Measurements from ENCODE around the gene LDLRAD4.

Gene LDLRAD4

GRCh38 chr18:13570856-13571495 lies 352.4 kb downstream of the LDLRAD4 start:
- DNase-seq (ENCODE audit: low read depth in 1 of 2, low spot score in 1 of 2): no peak
- Histone ChIP-seq H3K4me3 (replicated peaks; ENCODE audit: insufficient read depth, low read length) (no peak overlapping the region), H3K27me3 (ENCODE audit: insufficient read depth, poor library complexity, severe bottlenecking) (no peaks in the 10 kb centered on the region), H3K27ac (replicated peaks) (no peak overlapping the region)
- TF ChIP-seq POLR2AphosphoS5 (IDR thresholded peaks at IDR 0.05; ENCODE audit: low read depth) (no peak), REST (IDR thresholded peaks at IDR 0.05; ENCODE audit: insufficient replicate concordance, low read depth) (no peak), CTCF (IDR thresholded peaks at IDR 0.05; ENCODE audit: insufficient read depth, low read length) (no peak), GABPA (IDR thresholded peaks at IDR 0.05; ENCODE audit: low read depth) (no peak), SPI1 (IDR thresholded peaks at IDR 0.05; ENCODE audit: borderline replicate concordance, low read depth) (no peak)

GRCh38 chr18:13572148-13572547 lies 353.6 kb downstream of the LDLRAD4 start:
- TF ChIP-seq GABPA (IDR thresholded peaks at IDR 0.05; ENCODE audit: low read depth) (no peak), SPI1 (IDR thresholded peaks at IDR 0.05; ENCODE audit: borderline replicate concordance, low read depth) (no peak), CTCF (IDR thresholded peaks at IDR 0.05; ENCODE audit: insufficient read depth, low read length) (no peak), POLR2AphosphoS5 (IDR thresholded peaks at IDR 0.05; ENCODE audit: low read depth) (no peak), REST (IDR thresholded peaks at IDR 0.05; ENCODE audit: insufficient replicate concordance, low read depth) (no peak)
- H3K4me3 ChIP-seq (replicated peaks; ENCODE audit: insufficient read depth, low read length): no peak overlapping the region
- DNase-seq (ENCODE audit: low read depth in 1 of 2, low spot score in 1 of 2): no peak
- no peak overlapping the region for H3K27ac ChIP-seq (replicated peaks)
- H3K27me3 ChIP-seq (ENCODE audit: insufficient read depth, poor library complexity, severe bottlenecking): no peaks in the 10 kb centered on the region

- no peak for DNase-seq (ENCODE audit: low read depth in 1 of 2, low spot score in 1 of 2)
- Histone ChIP-seq H3K4me3 (replicated peaks; ENCODE audit: insufficient read depth, low read length) (no peak overlapping the region), H3K27ac (replicated peaks) (no peak overlapping the region), H3K27me3 (ENCODE audit: insufficient read depth, poor library complexity, severe bottlenecking) (no peaks in the 10 kb centered on the region)
- TF ChIP-seq SPI1 (IDR thresholded peaks at IDR 0.05; ENCODE audit: borderline replicate concordance, low read depth) (no peak), REST (IDR thresholded peaks at IDR 0.05; ENCODE audit: insufficient replicate concordance, low read depth) (no peak), CTCF (IDR thresholded peaks at IDR 0.05; ENCODE audit: insufficient read depth, low read length) (no peak), POLR2AphosphoS5 (IDR thresholded peaks at IDR 0.05; ENCODE audit: low read depth) (no peak), GABPA (IDR thresholded peaks at IDR 0.05; ENCODE audit: low read depth) (no peak)
Measured at GRCh38 chr18:13572721-13573120, 354.2 kb downstream of the LDLRAD4 start.

Measured in HL-60 (cell line).